Stimulated activated CD8-positive, alpha-beta memory T cell treated with anti-CD3 and anti-CD28 coated beads, Interleukin-15, amount 100 ng/mL, for 48 hours (primary cell): ENCODE results near the gene BDP1.
A peak's percentile ranks its signal among the peaks of the same experiment; 100 is the strongest.
"Not testable (repeated sequence)": the region's sequence is repeated elsewhere in the genome, so short reads cannot be mapped to it uniquely, and the experiment has no call there.

Experiments
- DNase-seq, 2 donors: peaks; one replicate each; pipeline ENCODE4 v3.0.0-alpha.2; 2020; ENCODE audit warnings: low read depth in 2 of 2

The BDP1 gene

GRCh38 chr5:71564895-71565294 lies 109.4 kb downstream of the BDP1 start:
- DNase-seq: no peak

GRCh38 chr5:71569748-71570509 lies 114.5 kb downstream of the BDP1 start:
- DNase-seq: no peak

GRCh38 chr5:71571811-71572210 lies 116.4 kb downstream of the BDP1 start:
- DNase-seq: not testable (repeated sequence)

- DNase-seq: no peak
Measured at GRCh38 chr5:71573591-71573990, 118.1 kb downstream of the BDP1 start.

- not testable (repeated sequence) for DNase-seq
Measured at GRCh38 chr5:71575588-71575987, 120.1 kb downstream of the BDP1 start.

- DNase-seq: no peak
Measured at GRCh38 chr5:71576241-71576640, 120.8 kb downstream of the BDP1 start.

GRCh38 chr5:71577839-71578238 lies 122.4 kb downstream of the BDP1 start:
- not testable (repeated sequence) for DNase-seq

GRCh38 chr5:71582945-71583584 lies 127.6 kb downstream of the BDP1 start:
- DNase-seq: no peak

- no peak for DNase-seq
Measured at GRCh38 chr5:71586052-71586940, 130.8 kb downstream of the BDP1 start.

- DNase-seq: peak; percentile 95 to 96
Measured at GRCh38 chr5:71586941-71587765, 131.7 kb downstream of the BDP1 start, which contains the start of gene MCCC2. Gene MCCC2, plus strand, starts transcription at chr5:71587340. Its CDS starts 86 bp downstream, at chr5:71587426.

- DNase-seq: no peak
Measured at GRCh38 chr5:71587766-71588532, 132.5 kb downstream of the BDP1 start.

- DNase-seq: no peak
Measured at GRCh38 chr5:71588533-71588885, 133.1 kb downstream of the BDP1 start.

GRCh38 chr5:71589903-71590302 lies 134.5 kb downstream of the BDP1 start:
- DNase-seq: no peak

- no peak for DNase-seq
Measured at GRCh38 chr5:71591100-71591499, 135.6 kb downstream of the BDP1 start.

- DNase-seq: no peak
Measured at GRCh38 chr5:71596169-71596568, 140.7 kb downstream of the BDP1 start.

- no peak for DNase-seq
Measured at GRCh38 chr5:71597001-71597400, 141.6 kb downstream of the BDP1 start.

GRCh38 chr5:71600783-71601182 lies 145.3 kb downstream of the BDP1 start:
- no peak for DNase-seq

GRCh38 chr5:71601222-71602026 lies 146.0 kb downstream of the BDP1 start:
- DNase-seq: peak; percentile 65 to 70

- DNase-seq: not testable (repeated sequence)
Measured at GRCh38 chr5:71609916-71610315, 154.5 kb downstream of the BDP1 start.

GRCh38 chr5:71615809-71616208 lies 160.4 kb downstream of the BDP1 start:
- DNase-seq: no peak
